Colonic mucosa (tissue), 4 donors: Measurements from ENCODE around the gene AKT3. TPM values are rescaled to one million over a fixed set of nuclear protein-coding genes. Genes with fewer than 3 reads are reported as not detected.

Experiments
- DNase-seq: peaks from one replicate; pipeline ENCODE4 v3.0.0-alpha.2; 2020
- H3K27ac ChIP-seq: fragments of 200-600 bp; one replicate; pipeline ENCODE4 v1.8.0; 2021
- H3K27me3 ChIP-seq: fragments of 200-600 bp; one replicate; pipeline ENCODE4 v1.8.0; 2021
- H3K36me3 ChIP-seq: fragments of 200-600 bp; one replicate; pipeline ENCODE4 v1.8.0; 2021
- H3K4me1 ChIP-seq: fragments of 200-600 bp; one replicate; pipeline ENCODE4 v1.8.0; 2021; ENCODE audit warnings: mild to moderate bottlenecking
- H3K4me3 ChIP-seq: fragments of 200-600 bp; one replicate; pipeline ENCODE4 v1.8.0; 2021
- H3K9ac ChIP-seq, 2 donors: one replicate each; pipeline ENCODE4 v1.7.0; 2013; ENCODE audit warnings: control low read depth in 2 of 2, low read depth in 2 of 2, low read length in 2 of 2
- H3K9me3 ChIP-seq: fragments of 200-600 bp; one replicate; pipeline ENCODE4 v1.8.0; 2021
- CTCF ChIP-seq: fragments of 200-600 bp; IDR thresholded peaks from one replicate; pipeline ENCODE4 v1.8.0; 2022; ENCODE audit warnings: antibody characterized with exemption, mild to moderate bottlenecking
- intact Hi-C: fragments of 100-400 bp; cut with DNase I; formaldehyde crosslinking; loops from one replicate; pipeline ENCODE4 v1.14.1; 2022
- total RNA-seq, 2 donors: library from RNA; stranded (reverse); fragmentation: NEBNext Ultra II Directional in 1 of 2; extraction: Animal tissue kit (Norgen Biotek cat#: 25700) in 1 of 2; gene quantifications; one replicate each; pipeline ENCODE4 v1.2.1, GENCODE V29; 2021
- donor health status: healthy.
- donor health status: DM: no; HTN: no; CAD: no.
- donor health status: DM: no; HTN: no; CAD: no.

The AKT3 gene
- total RNA-seq, result 10 to 100 TPM in 1 of 2 donors, 1 to 10 TPM in 1; 6.0 to 21.3 TPM

GRCh38 chr1:243850202-243850451 is at the start of gene AKT3:
Gene AKT3, minus strand, starts transcription at chr1:243850243. Its CDS starts 7,073 bp downstream, at chr1:243843170.
- DNase-seq, result peak; percentile 69

GRCh38 chr1:243898278-243898677 is 48.2 kb upstream of the AKT3 start:
- no peak overlapping the region for H3K27ac ChIP-seq
- no peak overlapping the region for H3K9ac ChIP-seq
- no peaks in the 10 kb centered on the region for H3K27me3 ChIP-seq
- H3K4me3 ChIP-seq, result no peak overlapping the region
- no peak for DNase-seq
- intact Hi-C loops, result no loop called here
- no peaks in the 10 kb centered on the region for H3K4me1 ChIP-seq
- H3K36me3 ChIP-seq, result no peaks in the 10 kb centered on the region
- no peaks in the 10 kb centered on the region for H3K9me3 ChIP-seq
- TF ChIP-seq CTCF, result no peak

More at GRCh38 chr1:243850202-243850451, at the start of gene AKT3:
- no peaks in the 10 kb centered on the region for H3K4me1 ChIP-seq
- peak within 1 kb of the TSS; percentile 87 for H3K27ac ChIP-seq
- peak within 1 kb of the TSS; percentile 22 to 79 for H3K9ac ChIP-seq
- H3K9me3 ChIP-seq, result no peaks in the 10 kb centered on the region
- H3K36me3 ChIP-seq, result no peaks in the 10 kb centered on the region
- intact Hi-C loops, result no loop called here
- TF ChIP-seq CTCF, result no peak
- H3K27me3 ChIP-seq, result peaks cover 11% of the 10 kb centered on the region
- H3K4me3 ChIP-seq, result peak within 1 kb of the TSS; percentile 64

GRCh38 chr1:243896313-243896712 is 46.3 kb upstream of the AKT3 start:
- Histone ChIP-seq H3K9ac (no peak overlapping the region), H3K36me3 (no peaks in the 10 kb centered on the region), H3K27me3 (no peaks in the 10 kb centered on the region), H3K9me3 (no peaks in the 10 kb centered on the region), H3K4me3 (no peak overlapping the region), H3K27ac (no peak overlapping the region), H3K4me1 (no peaks in the 10 kb centered on the region)
- intact Hi-C loops, result no loop called here
- DNase-seq, result no peak
- no peak for TF ChIP-seq CTCF

- intact Hi-C loops, result no loop called here
Observed at GRCh38 chr1:243892456-243892855, 42.4 kb upstream of the AKT3 start.

GRCh38 chr1:243890576-243890975 is 40.5 kb upstream of the AKT3 start:
- no peak overlapping the region for H3K27ac ChIP-seq
- TF ChIP-seq CTCF, result no peak
- H3K9me3 ChIP-seq, result no peaks in the 10 kb centered on the region
- no peak for DNase-seq
- H3K4me3 ChIP-seq, result no peak overlapping the region
- H3K27me3 ChIP-seq, result no peaks in the 10 kb centered on the region
- intact Hi-C loops, result no loop called here
- H3K36me3 ChIP-seq, result no peaks in the 10 kb centered on the region
- no peak overlapping the region for H3K9ac ChIP-seq
- H3K4me1 ChIP-seq, result no peaks in the 10 kb centered on the region

More at GRCh38 chr1:243892456-243892855, 42.4 kb upstream of the AKT3 start:
- Histone ChIP-seq H3K9me3 (no peaks in the 10 kb centered on the region), H3K9ac (no peak overlapping the region), H3K27ac (no peak overlapping the region), H3K4me1 (no peaks in the 10 kb centered on the region), H3K4me3 (no peak overlapping the region), H3K36me3 (no peaks in the 10 kb centered on the region), H3K27me3 (no peaks in the 10 kb centered on the region)
- no peak for DNase-seq
- TF ChIP-seq CTCF, result no peak

- H3K9me3 ChIP-seq, result no peaks in the 10 kb centered on the region
- no peaks in the 10 kb centered on the region for H3K4me1 ChIP-seq
- no peak for TF ChIP-seq CTCF
Observed at GRCh38 chr1:243885806-243886205, 35.8 kb upstream of the AKT3 start.

More at GRCh38 chr1:243885806-243886205, 35.8 kb upstream of the AKT3 start:
- no peak for DNase-seq
- intact Hi-C loops, result no loop called here
- Histone ChIP-seq H3K4me3 (no peak overlapping the region), H3K27ac (no peak overlapping the region), H3K9ac (no peak overlapping the region), H3K27me3 (no peaks in the 10 kb centered on the region), H3K36me3 (no peaks in the 10 kb centered on the region)
